ENCODE results near the gene TMEM205.

The TMEM205 gene

DNA sequence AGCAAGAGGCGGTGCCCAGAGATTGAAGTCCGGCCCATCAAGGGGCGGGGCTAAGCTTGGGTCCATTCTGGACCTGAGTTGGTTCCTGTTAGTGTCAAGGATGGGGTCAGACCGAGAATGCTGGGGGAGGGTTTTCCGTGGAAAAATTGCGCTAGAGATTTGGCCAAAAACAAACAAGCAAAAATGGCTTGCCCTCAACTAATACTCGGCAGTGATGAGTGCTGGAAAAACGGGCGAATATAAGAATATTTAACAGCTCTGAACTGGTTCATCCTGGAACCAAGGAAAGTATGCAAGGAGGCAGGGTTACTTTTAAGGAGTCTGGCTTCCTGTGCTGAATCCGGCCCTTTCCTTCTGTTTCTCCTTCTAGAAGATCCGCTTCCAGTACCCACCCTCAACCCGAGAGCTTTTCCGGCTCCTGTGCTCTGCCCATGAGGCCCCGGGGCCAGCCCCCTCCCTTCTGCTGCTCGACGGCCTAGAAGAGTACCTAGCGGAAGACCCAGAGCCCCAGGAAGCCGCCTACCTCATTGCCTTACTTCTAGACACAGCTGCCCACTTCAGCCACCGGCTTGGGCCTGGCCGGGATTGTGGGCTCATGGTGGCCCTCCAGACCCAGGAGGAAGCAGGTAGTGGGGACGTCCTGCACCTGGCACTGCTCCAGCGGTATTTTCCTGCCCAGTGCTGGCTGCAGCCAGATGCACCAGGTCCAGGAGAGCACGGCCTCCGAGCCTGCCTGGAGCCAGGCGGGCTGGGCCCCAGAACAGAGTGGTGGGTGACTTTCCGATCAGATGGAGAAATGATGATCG lies 29.3 kb upstream of the TMEM205 start:
- Histone ChIP-seq H3K27ac (ENCODE audit: low read depth, low read length) (peak overlapping the region; percentile 86), H3K4me3 (ENCODE audit: low read length) (peak overlapping the region; percentile 94), H3K9me2 (replicated peaks; ENCODE audit: control insufficient read depth, low read length) (no peaks in the 10 kb centered on the region), H3K27me3 (ENCODE audit: control insufficient read depth, low read length) (no peaks in the 10 kb centered on the region), H3K9me3 (ENCODE audit: control insufficient read depth, insufficient read depth, low read length) (no peaks in the 10 kb centered on the region), H4K20me1 (ENCODE audit: control insufficient read depth, insufficient read depth, low read depth, low read length) (no peaks in the 10 kb centered on the region), H3K36me3 (ENCODE audit: control insufficient read depth, low read length) (peaks cover 28% of the 10 kb centered on the region), H3K79me2 (ENCODE audit: control insufficient read depth, low read length) (peaks cover 54% of the 10 kb centered on the region), H3K4me2 (ENCODE audit: low read length) (peak overlapping the region; percentile 99), H3F3A (ENCODE audit: control insufficient read depth, insufficient read depth) (peaks cover 16% of the 10 kb centered on the region), H3K4me1 (ENCODE audit: control insufficient read depth, low read length) (peaks cover 52% of the 10 kb centered on the region)
- TF ChIP-seq EZH2phosphoT487 (IDR thresholded peaks at IDR 0.05; ENCODE audit: borderline replicate concordance, low read length) (no peak), CTCF (IDR thresholded peaks at IDR 0.05; ENCODE audit: low read depth, low read length, poor library complexity, severe bottlenecking) (no peak)

- Histone ChIP-seq H4K20me1 (ENCODE audit: control insufficient read depth, insufficient read depth, low read depth, low read length) (no peaks in the 10 kb centered on the region), H3K79me2 (ENCODE audit: control insufficient read depth, low read length) (peaks cover 46% of the 10 kb centered on the region), H3K9me3 (ENCODE audit: control insufficient read depth, insufficient read depth, low read length) (no peaks in the 10 kb centered on the region), H3K4me3 (ENCODE audit: low read length) (peak within 1 kb of the TSS; percentile 94), H3K27me3 (ENCODE audit: control insufficient read depth, low read length) (no peaks in the 10 kb centered on the region), H3K4me2 (ENCODE audit: low read length) (peak within 1 kb of the TSS; percentile 99), H3K9me2 (replicated peaks; ENCODE audit: control insufficient read depth, low read length) (no peaks in the 10 kb centered on the region), H3K27ac (ENCODE audit: low read depth, low read length) (peak within 1 kb of the TSS; percentile 86), H3K4me1 (ENCODE audit: control insufficient read depth, low read length) (peaks cover 44% of the 10 kb centered on the region), H3F3A (ENCODE audit: control insufficient read depth, insufficient read depth) (peaks cover 14% of the 10 kb centered on the region), H3K36me3 (ENCODE audit: control insufficient read depth, low read length) (peaks cover 28% of the 10 kb centered on the region)
- no peak for TF ChIP-seq CTCF (IDR thresholded peaks at IDR 0.05; ENCODE audit: low read depth, low read length, poor library complexity, severe bottlenecking)
- no peak for TF ChIP-seq EZH2phosphoT487 (IDR thresholded peaks at IDR 0.05; ENCODE audit: borderline replicate concordance, low read length)
Observed at GRCh38 chr19:11374433-11375142, 28.5 kb upstream of the TMEM205 start, which contains the start of gene SWSAP1. Gene SWSAP1 (plus strand): TSS chr19:11374666. CDS start chr19:11374681, 15 bp downstream.

DNA sequence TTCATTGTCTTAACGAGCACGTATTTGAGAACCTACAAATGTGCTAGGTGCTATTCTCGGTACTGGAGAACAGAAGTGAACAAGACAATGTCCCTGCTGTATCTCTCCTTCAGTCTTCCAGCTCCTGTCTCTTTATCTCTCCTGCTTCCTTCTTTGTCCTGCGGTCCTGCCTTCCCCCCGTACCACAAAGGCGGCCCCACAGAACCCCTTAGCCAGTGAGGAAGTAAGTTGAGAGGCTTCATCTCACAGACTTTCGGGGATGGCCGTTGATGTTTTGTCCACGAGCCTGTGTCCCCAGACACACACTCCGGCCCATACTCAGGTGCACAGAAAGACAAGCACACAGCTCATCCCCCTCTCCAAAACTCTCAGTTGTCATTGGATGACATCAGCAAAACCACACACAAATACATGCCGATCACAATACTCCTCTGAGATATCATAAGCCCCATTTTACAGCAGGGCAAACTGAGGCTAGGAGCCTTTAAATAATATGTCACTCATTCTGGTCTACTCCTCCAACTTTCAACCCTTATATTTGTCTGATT lies 27.9 kb upstream of the TMEM205 start:
- peak overlapping the region; percentile 85 for H3K4me2 ChIP-seq (ENCODE audit: low read length)
- no peaks in the 10 kb centered on the region for H3K9me2 ChIP-seq (replicated peaks; ENCODE audit: control insufficient read depth, low read length)
- peaks cover 41% of the 10 kb centered on the region for H3K79me2 ChIP-seq (ENCODE audit: control insufficient read depth, low read length)
- H3K27me3 ChIP-seq (ENCODE audit: control insufficient read depth, low read length) = no peaks in the 10 kb centered on the region
- no peaks in the 10 kb centered on the region for H4K20me1 ChIP-seq (ENCODE audit: control insufficient read depth, insufficient read depth, low read depth, low read length)
- H3K9me3 ChIP-seq (ENCODE audit: control insufficient read depth, insufficient read depth, low read length) = no peaks in the 10 kb centered on the region
- H3F3A ChIP-seq (ENCODE audit: control insufficient read depth, insufficient read depth) = peaks cover 14% of the 10 kb centered on the region
- peaks cover 28% of the 10 kb centered on the region for H3K36me3 ChIP-seq (ENCODE audit: control insufficient read depth, low read length)
- no peak for TF ChIP-seq CTCF (IDR thresholded peaks at IDR 0.05; ENCODE audit: low read depth, low read length, poor library complexity, severe bottlenecking)
- TF ChIP-seq EZH2phosphoT487 (IDR thresholded peaks at IDR 0.05; ENCODE audit: borderline replicate concordance, low read length) = no peak
- no peak overlapping the region for H3K27ac ChIP-seq (ENCODE audit: low read depth, low read length)
- peak overlapping the region; percentile 94 for H3K4me3 ChIP-seq (ENCODE audit: low read length)
- peaks cover 40% of the 10 kb centered on the region for H3K4me1 ChIP-seq (ENCODE audit: control insufficient read depth, low read length)
